Mucosa of stomach (tissue), 1 donor: Measurements from ENCODE around the gene SPIN2B.
"Not testable (repeated sequence)": the region's sequence is repeated elsewhere in the genome, so short reads cannot be mapped to it uniquely, and the experiment has no call there.

Experiments used
- H3K27me3 ChIP-seq: one replicate; pipeline ENCODE4 v1.7.0; 2013; ENCODE audit warnings: mild to moderate bottlenecking, low read length; ENCODE audit not compliant: control insufficient read depth, insufficient read depth
- H3K36me3 ChIP-seq: one replicate; pipeline ENCODE4 v1.7.0; 2013; ENCODE audit warnings: low read length; ENCODE audit not compliant: control insufficient read depth, insufficient read depth
- H3K4me1 ChIP-seq: one replicate; pipeline ENCODE4 v1.7.0; 2013; ENCODE audit warnings: mild to moderate bottlenecking, low read length; ENCODE audit not compliant: control insufficient read depth, insufficient read depth
- H3K4me3 ChIP-seq: one replicate; pipeline ENCODE4 v1.7.0; 2013; ENCODE audit warnings: low read length
- H3K9ac ChIP-seq: one replicate; pipeline ENCODE4 v1.7.0; 2013; ENCODE audit warnings: mild to moderate bottlenecking, low read length, moderate library complexity
- H3K9me3 ChIP-seq: one replicate; pipeline ENCODE4 v1.7.0; 2013; ENCODE audit warnings: mild to moderate bottlenecking, low read length, moderate library complexity; ENCODE audit not compliant: control insufficient read depth
- donor health status: Pancreatic carcinoma.

SPIN2B gene

GRCh38 chrX:57121816-57122215 lies 468 bp upstream of the SPIN2B start:
- no peaks in the 10 kb centered on the region for H3K36me3 ChIP-seq
- peak overlapping the region; percentile 41 for H3K4me3 ChIP-seq
- no peaks in the 10 kb centered on the region for H3K9me3 ChIP-seq
- H3K27me3 ChIP-seq, result no peaks in the 10 kb centered on the region
- H3K9ac ChIP-seq, result peak overlapping the region; percentile 61
- no peaks in the 10 kb centered on the region for H3K4me1 ChIP-seq

GRCh38 chrX:57120619-57121161 lies 658 bp downstream of the SPIN2B start:
- not testable (repeated sequence) for H3K4me1 ChIP-seq, H3K9me3 ChIP-seq, H3K36me3 ChIP-seq, H3K27me3 ChIP-seq
- Histone ChIP-seq H3K9ac (peak overlapping the region; percentile 61), H3K4me3 (peak overlapping the region; percentile 41)

- H3K4me3 ChIP-seq, result no peak overlapping the region
- H3K36me3 ChIP-seq, result no peaks in the 10 kb centered on the region
- H3K27me3 ChIP-seq, result no peaks in the 10 kb centered on the region
- H3K4me1 ChIP-seq, result no peaks in the 10 kb centered on the region
- no peaks in the 10 kb centered on the region for H3K9me3 ChIP-seq
- H3K9ac ChIP-seq, result no peak overlapping the region
Measured at GRCh38 chrX:57119416-57119815, 1.9 kb downstream of the SPIN2B start.

- H3K4me1 ChIP-seq, H3K9ac ChIP-seq, H3K27me3 ChIP-seq, H3K9me3 ChIP-seq, H3K4me3 ChIP-seq, H3K36me3 ChIP-seq: not testable (repeated sequence)
Measured at GRCh38 chrX:57117566-57117965, 3.8 kb downstream of the SPIN2B start.

GRCh38 chrX:57104921-57105398 lies 16.4 kb downstream of the SPIN2B start:
- Histone ChIP-seq H3K4me1 (no peaks in the 10 kb centered on the region), H3K27me3 (no peaks in the 10 kb centered on the region), H3K36me3 (no peaks in the 10 kb centered on the region), H3K9ac (no peak overlapping the region), H3K9me3 (no peaks in the 10 kb centered on the region), H3K4me3 (no peak overlapping the region)

- H3K27me3 ChIP-seq, result no peaks in the 10 kb centered on the region
- no peaks in the 10 kb centered on the region for H3K36me3 ChIP-seq
- H3K4me1 ChIP-seq, result no peaks in the 10 kb centered on the region
- no peak overlapping the region for H3K4me3 ChIP-seq
- no peak overlapping the region for H3K9ac ChIP-seq
- H3K9me3 ChIP-seq, result no peaks in the 10 kb centered on the region
Measured at GRCh38 chrX:57104406-57104805, 16.9 kb downstream of the SPIN2B start.

- Histone ChIP-seq H3K27me3 (no peaks in the 10 kb centered on the region), H3K9ac (no peak overlapping the region), H3K4me1 (no peaks in the 10 kb centered on the region), H3K9me3 (no peaks in the 10 kb centered on the region), H3K36me3 (no peaks in the 10 kb centered on the region), H3K4me3 (no peak overlapping the region)
Measured at GRCh38 chrX:57103489-57103888, 17.9 kb downstream of the SPIN2B start.

GRCh38 chrX:57102918-57103317 lies 18.4 kb downstream of the SPIN2B start:
- not testable (repeated sequence) for H3K9ac ChIP-seq, H3K4me3 ChIP-seq, H3K4me1 ChIP-seq, H3K36me3 ChIP-seq, H3K27me3 ChIP-seq, H3K9me3 ChIP-seq

GRCh38 chrX:57083143-57083542 lies 38.2 kb downstream of the SPIN2B start:
- Histone ChIP-seq H3K9me3 (no peaks in the 10 kb centered on the region), H3K9ac (no peak overlapping the region), H3K4me1 (no peaks in the 10 kb centered on the region), H3K4me3 (no peak overlapping the region), H3K27me3 (no peaks in the 10 kb centered on the region), H3K36me3 (no peaks in the 10 kb centered on the region)

GRCh38 chrX:57074458-57074857 lies 46.9 kb downstream of the SPIN2B start:
- Histone ChIP-seq H3K4me3 (no peak overlapping the region), H3K9me3 (no peaks in the 10 kb centered on the region), H3K4me1 (no peaks in the 10 kb centered on the region), H3K27me3 (no peaks in the 10 kb centered on the region), H3K36me3 (no peaks in the 10 kb centered on the region), H3K9ac (no peak overlapping the region)

- Histone ChIP-seq H3K4me3 (no peak overlapping the region), H3K27me3 (no peaks in the 10 kb centered on the region), H3K4me1 (no peaks in the 10 kb centered on the region), H3K9ac (no peak overlapping the region), H3K36me3 (no peaks in the 10 kb centered on the region), H3K9me3 (no peaks in the 10 kb centered on the region)
Measured at GRCh38 chrX:57070185-57070984, 51.0 kb downstream of the SPIN2B start.
